GM23248 (cell line): Measurements from ENCODE around the gene NR5A2. TPM values are rescaled to one million over a fixed set of nuclear protein-coding genes. Genes with fewer than 3 reads are reported as not detected.

Experiments
- DNase-seq: peaks from one replicate; pipeline ENCODE4 v3.0.0-alpha.2; 2015
- H2AFZ ChIP-seq: fragments of 200-600 bp; sonication (generic); 2 replicates; pipeline ENCODE4 v1.6.1; 2016; ENCODE audit warnings: antibody characterized with exemption
- H3F3A ChIP-seq: fragments of 200-600 bp; sonication (generic); 2 replicates; pipeline ENCODE4 v1.6.1; 2016; ENCODE audit warnings: mild to moderate bottlenecking, antibody characterized with exemption, mixed run types; ENCODE audit not compliant: insufficient read depth
- H3K27ac ChIP-seq: fragments of 200-600 bp; sonication (generic); 2 replicates; pipeline ENCODE4 v1.5.1; 2016; ENCODE audit warnings: mild to moderate bottlenecking
- H3K27me3 ChIP-seq: fragments of 200-600 bp; sonication (generic); replicated peaks from 2 replicates; pipeline ENCODE4 v1.6.1; 2016; ENCODE audit warnings: mild to moderate bottlenecking; ENCODE audit not compliant: insufficient read depth
- H3K36me3 ChIP-seq: fragments of 200-600 bp; sonication (generic); 2 replicates; pipeline ENCODE4 v1.6.1; 2016; ENCODE audit warnings: low read depth, mild to moderate bottlenecking
- H3K4me1 ChIP-seq: fragments of 200-600 bp; sonication (generic); 2 replicates; pipeline ENCODE4 v1.6.1; 2016; ENCODE audit warnings: mild to moderate bottlenecking; ENCODE audit not compliant: insufficient read depth
- H3K4me2 ChIP-seq: fragments of 200-600 bp; sonication (generic); one replicate; pipeline ENCODE4 v1.6.1; 2016; ENCODE audit warnings: mild to moderate bottlenecking; ENCODE audit not compliant: unreplicated experiment
- H3K4me3 ChIP-seq: fragments of 200-600 bp; sonication (generic); 2 replicates; pipeline ENCODE4 v1.5.1; 2016; ENCODE audit warnings: mild to moderate bottlenecking
- H3K79me2 ChIP-seq: fragments of 200-600 bp; sonication (generic); 2 replicates; pipeline ENCODE4 v1.6.1; 2016; ENCODE audit warnings: mild to moderate bottlenecking; ENCODE audit not compliant: insufficient read depth
- H3K9ac ChIP-seq: fragments of 200-600 bp; sonication (generic); 2 replicates; pipeline ENCODE4 v1.6.1; 2016; ENCODE audit warnings: mild to moderate bottlenecking
- H3K9me2 ChIP-seq: fragments of 200-600 bp; sonication (generic); 2 replicates; pipeline ENCODE4 v1.6.1; 2016; ENCODE audit warnings: mixed run types, mild to moderate bottlenecking, moderate library complexity; ENCODE audit not compliant: insufficient read depth
- H3K9me3 ChIP-seq: fragments of 200-600 bp; sonication (generic); one replicate; pipeline ENCODE4 v1.6.1; 2017; ENCODE audit warnings: low read depth
- H4K20me1 ChIP-seq: fragments of 200-600 bp; sonication (generic); 2 replicates; pipeline ENCODE4 v1.6.0; 2016; ENCODE audit not compliant: insufficient read depth
- EZH2 ChIP-seq: fragments of 200-600 bp; sonication (generic); IDR thresholded peaks from 2 replicates; pipeline ENCODE4 v1.6.1; 2018; ENCODE audit warnings: antibody characterized with exemption, mild to moderate bottlenecking; ENCODE audit not compliant: insufficient read depth, poor library complexity, severe bottlenecking
- EZH2phosphoT487 ChIP-seq: fragments of 200-600 bp; sonication (generic); IDR thresholded peaks from 2 replicates; pipeline ENCODE4 v1.6.1; 2018; ENCODE audit warnings: antibody characterized with exemption, moderate library complexity, mild to moderate bottlenecking, low read depth; ENCODE audit not compliant: insufficient read depth
- WGBS, 2 experiments: methylation state at CpG; one replicate each; pipeline ENCODE4 v1.1.6; 2015 to 2017; ENCODE audit warnings: low lambda C conversion rate in 2 of 2, low coverage in 1 of 2; ENCODE audit errors: missing lambda C conversion rate in 2 of 2; 5-methylcytosine and 5-hydroxymethylcytosine counted together
- in situ Hi-C: fragments of 300-500 bp; cut with MboI; formaldehyde crosslinking; loops from 2 replicates; pipeline ENCODE4 v1.15.0; 2020
- polyA plus RNA-seq: library from polyadenylated mRNA; unstranded; fragments of >200 nt; fragmentation: Nextera tagmentation; extraction: Ambion mirVana; gene quantifications from 2 replicates; pipeline ENCODE4 v1.2.1, GENCODE V29; 2016
- total RNA-seq: library from RNA; depleted of rRNA; stranded (reverse); fragments of >200 nt; shearing (Covaris generic); gene quantifications from 2 replicates; pipeline ENCODE4 v1.2.3, GENCODE V29; 2014

NR5A2 gene
- total and polyA plus RNA-seq, 2 experiments from 2014 or later, result 0.06 to 0.65 TPM

GRCh38 chr1:200161801-200162200 lies 134.3 kb downstream of the NR5A2 start:
- in situ Hi-C loops, result no loop called here
- H3K4me1 ChIP-seq, result no peaks in the 10 kb centered on the region
- whole genome bisulfite sequencing, 2 experiments, result 87 to 89% methylated on average over 4 of the region's 4 CpGs
- H3K36me3 ChIP-seq, result no peaks in the 10 kb centered on the region
- no peak overlapping the region for H3K4me2 ChIP-seq
- H3K4me3 ChIP-seq, result no peak overlapping the region
- no peaks in the 10 kb centered on the region for H3K9me3 ChIP-seq
- H3K9me2 ChIP-seq, result no peaks in the 10 kb centered on the region
- no peaks in the 10 kb centered on the region for H3F3A ChIP-seq
- no peak overlapping the region for H3K9ac ChIP-seq
- no peaks in the 10 kb centered on the region for H3K27me3 ChIP-seq
- no peak for DNase-seq
- no peak for TF ChIP-seq EZH2
- no peak for TF ChIP-seq EZH2phosphoT487
- H3K27ac ChIP-seq, result no peak overlapping the region
- H3K79me2 ChIP-seq, result no peaks in the 10 kb centered on the region
- no peak overlapping the region for H2AFZ ChIP-seq
- no peaks in the 10 kb centered on the region for H4K20me1 ChIP-seq

- no peaks in the 10 kb centered on the region for H3K36me3 ChIP-seq
- H3K9me2 ChIP-seq, result no peaks in the 10 kb centered on the region
- DNase-seq, result no peak
- H3K27me3 ChIP-seq, result no peaks in the 10 kb centered on the region
- H3K27ac ChIP-seq, result no peak overlapping the region
- H3K4me1 ChIP-seq, result no peaks in the 10 kb centered on the region
- no peaks in the 10 kb centered on the region for H4K20me1 ChIP-seq
- no peaks in the 10 kb centered on the region for H3F3A ChIP-seq
- no peaks in the 10 kb centered on the region for H3K9me3 ChIP-seq
- H3K4me2 ChIP-seq, result no peak overlapping the region
- no peak for TF ChIP-seq EZH2phosphoT487
- TF ChIP-seq EZH2, result no peak
- no peak overlapping the region for H3K4me3 ChIP-seq
- H3K79me2 ChIP-seq, result no peaks in the 10 kb centered on the region
- H2AFZ ChIP-seq, result no peak overlapping the region
- H3K9ac ChIP-seq, result no peak overlapping the region
- in situ Hi-C loops, result no loop called here
- 83 to 86% methylated on average over 6 of the region's 6 CpGs for WGBS, 2 experiments
These were observed 134.7 kb downstream of the NR5A2 start for GRCh38 chr1:200162258-200162657.

GRCh38 chr1:200162877-200163276 lies 135.4 kb downstream of the NR5A2 start:
- no peak for DNase-seq
- Histone ChIP-seq H3K9me3 (no peaks in the 10 kb centered on the region), H4K20me1 (no peaks in the 10 kb centered on the region), H3K4me3 (no peak overlapping the region), H3K27me3 (no peaks in the 10 kb centered on the region), H3K9ac (no peak overlapping the region), H3F3A (no peaks in the 10 kb centered on the region), H3K79me2 (no peaks in the 10 kb centered on the region), H3K4me1 (no peaks in the 10 kb centered on the region), H3K27ac (no peak overlapping the region), H3K36me3 (no peaks in the 10 kb centered on the region), H3K9me2 (no peaks in the 10 kb centered on the region), H2AFZ (no peak overlapping the region), H3K4me2 (no peak overlapping the region)
- TF ChIP-seq EZH2 (no peak), EZH2phosphoT487 (no peak)
- in situ Hi-C loops, result no loop called here

GRCh38 chr1:200163911-200164310 lies 136.4 kb downstream of the NR5A2 start:
- no peaks in the 10 kb centered on the region for H3K4me1 ChIP-seq
- H3K9me2 ChIP-seq, result no peaks in the 10 kb centered on the region
- TF ChIP-seq EZH2phosphoT487 (no peak), EZH2 (no peak)
- no peaks in the 10 kb centered on the region for H3K9me3 ChIP-seq
- DNase-seq, result no peak
- H3K4me2 ChIP-seq, result no peak overlapping the region
- H3K27ac ChIP-seq, result no peak overlapping the region
- no peaks in the 10 kb centered on the region for H4K20me1 ChIP-seq
- H2AFZ ChIP-seq, result no peak overlapping the region
- in situ Hi-C loops, result no loop called here
- no peaks in the 10 kb centered on the region for H3F3A ChIP-seq
- no peak overlapping the region for H3K9ac ChIP-seq
- no peaks in the 10 kb centered on the region for H3K36me3 ChIP-seq
- 71 to 75% methylated on average over 3 of the region's 3 CpGs for WGBS, 2 experiments
- H3K79me2 ChIP-seq, result no peaks in the 10 kb centered on the region
- H3K27me3 ChIP-seq, result no peaks in the 10 kb centered on the region
- no peak overlapping the region for H3K4me3 ChIP-seq
